Loucy (cell line): ENCODE measurements around the gene SDK2.

Experiments used
- CTCF ChIP-seq: fragments of 200-600 bp; sonication (generic); conservative IDR thresholded peaks from 2 replicates; pipeline ENCODE4 v1.5.1; 2014; ENCODE audit warnings: mild to moderate bottlenecking, antibody characterized with exemption, low read length
- EZH2phosphoT487 ChIP-seq: fragments of 200-600 bp; IDR thresholded peaks from 2 replicates; pipeline ENCODE4 v1.6.1; 2018; ENCODE audit warnings: antibody characterized with exemption, mild to moderate bottlenecking, moderate library complexity, borderline replicate concordance

- TF ChIP-seq CTCF (no peak), EZH2phosphoT487 (no peak)
These were observed 14.7 kb upstream of the SDK2 start for GRCh38 chr17:73658821-73659515.
